ENCODE data around the gene TFPI.
"Not testable (repeated sequence)": the region's sequence is repeated elsewhere in the genome, so short reads cannot be mapped to it uniquely, and the experiment has no call there.

Gene TFPI

DNA sequence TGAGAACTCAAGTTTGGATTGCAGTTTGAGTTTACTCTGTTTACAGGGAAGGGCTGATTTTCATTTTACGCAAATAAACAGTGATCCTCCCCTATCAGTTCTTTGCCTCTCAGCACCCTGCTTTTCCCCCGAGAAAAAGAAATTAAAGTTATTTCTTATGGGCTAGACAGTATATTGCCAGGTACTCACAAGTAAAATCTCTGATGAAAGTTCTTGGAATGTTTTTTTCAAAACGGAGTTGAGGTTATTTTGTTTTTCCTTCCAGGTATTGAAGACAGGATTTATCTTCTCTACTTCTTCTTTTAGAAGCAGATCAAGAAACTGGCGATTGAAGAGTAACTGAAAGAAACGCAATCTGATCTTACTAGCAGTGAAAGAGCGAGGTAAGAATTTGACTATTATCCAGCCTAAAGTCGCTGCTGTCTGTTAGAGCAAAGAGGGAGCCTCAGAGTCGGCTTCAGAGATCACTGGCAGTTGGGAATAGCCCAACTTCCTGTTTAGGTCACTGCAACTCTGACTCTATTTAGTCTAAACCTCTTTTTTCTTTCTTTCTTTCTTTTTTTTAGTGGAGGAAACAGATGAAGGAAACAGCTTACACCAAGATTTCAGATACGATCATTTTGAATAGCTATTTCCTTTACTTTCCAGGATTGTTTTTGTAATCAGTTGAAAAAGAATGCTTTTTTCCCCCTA is at the start of gene TFPI:
TFPI (minus strand) TSS at position 425 of the 693 bp plus-strand sequence. CDS start 50,667 bp downstream, outside the sequence.
- peak; percentile 46 for DNase-seq

DNA sequence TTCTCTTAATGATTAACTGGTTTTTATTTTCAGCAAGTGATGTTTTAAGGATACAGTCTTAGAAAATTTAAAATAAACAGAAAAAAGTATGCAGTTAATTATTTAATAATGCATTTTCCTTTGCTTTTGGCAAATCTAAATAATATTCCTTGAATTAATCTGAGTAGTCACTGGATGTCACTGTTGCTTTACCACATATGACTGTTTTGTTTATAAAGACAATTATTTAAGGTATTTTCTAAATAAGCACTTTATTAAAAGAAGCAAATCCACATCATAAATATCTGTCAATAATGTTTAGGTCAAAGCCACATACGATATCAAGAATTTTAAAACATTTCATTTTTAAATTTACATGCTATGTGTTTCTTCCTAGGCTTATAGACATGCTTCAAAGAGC is 40.6 kb upstream of the TFPI start:
- no peak for DNase-seq

DNA sequence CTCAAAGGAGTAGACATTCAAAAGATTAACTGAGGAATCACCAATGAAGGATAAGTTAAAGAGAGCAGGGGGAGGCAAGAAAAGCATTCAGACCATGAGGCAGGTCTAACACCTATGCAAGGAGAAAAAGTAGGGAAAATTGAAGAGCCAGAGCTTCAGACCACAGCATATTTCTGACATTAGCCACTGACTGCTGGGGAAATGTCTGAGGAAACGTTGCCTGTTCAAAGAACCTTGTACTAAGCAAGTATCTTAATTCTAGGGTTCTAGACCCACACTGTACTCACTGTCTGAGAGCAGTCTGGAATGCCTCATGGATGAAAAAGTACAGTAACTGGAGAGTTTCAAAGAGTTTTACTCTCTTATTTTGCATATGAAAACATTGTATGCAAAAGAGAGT is 39.5 kb upstream of the TFPI start:
- no peak for DNase-seq

DNA sequence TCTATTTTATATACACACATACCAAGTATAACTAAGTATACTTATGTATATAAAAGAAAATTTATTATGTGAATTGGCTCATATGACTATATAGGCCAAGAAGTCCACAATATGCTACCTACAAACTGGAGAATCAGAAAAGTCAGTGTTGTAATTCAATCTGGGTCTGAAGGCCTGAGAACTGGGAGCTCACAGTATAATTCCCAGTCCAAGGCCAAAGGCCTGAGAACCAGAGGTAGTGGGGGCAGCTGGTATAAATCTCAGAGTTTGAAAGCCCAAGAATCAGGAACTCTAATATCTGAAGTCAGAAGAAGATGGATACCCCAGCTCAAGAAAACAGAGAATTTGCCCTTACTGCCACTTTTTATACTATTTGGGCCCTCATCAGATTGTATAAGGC is 38.9 kb upstream of the TFPI start:
- DNase-seq: no peak

DNA sequence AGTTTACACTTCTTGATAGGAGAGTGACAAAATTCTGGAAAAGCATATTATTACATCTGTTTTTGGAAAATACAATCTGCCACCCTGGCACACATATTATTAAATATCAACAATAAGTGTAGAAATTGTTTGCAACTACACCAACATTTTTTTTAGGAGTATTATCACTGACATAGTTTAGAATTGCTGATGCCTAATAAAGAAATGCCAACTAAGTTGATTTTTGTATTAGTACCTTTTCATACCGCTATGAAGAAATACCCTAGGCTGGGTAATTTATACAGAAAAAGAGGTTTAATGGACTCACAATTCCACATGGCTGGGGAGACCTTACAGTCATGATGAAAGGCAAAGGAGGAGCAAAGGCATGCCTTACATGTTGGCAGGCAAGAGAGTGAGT is 35.9 kb upstream of the TFPI start:
- DNase-seq: no peak

DNA sequence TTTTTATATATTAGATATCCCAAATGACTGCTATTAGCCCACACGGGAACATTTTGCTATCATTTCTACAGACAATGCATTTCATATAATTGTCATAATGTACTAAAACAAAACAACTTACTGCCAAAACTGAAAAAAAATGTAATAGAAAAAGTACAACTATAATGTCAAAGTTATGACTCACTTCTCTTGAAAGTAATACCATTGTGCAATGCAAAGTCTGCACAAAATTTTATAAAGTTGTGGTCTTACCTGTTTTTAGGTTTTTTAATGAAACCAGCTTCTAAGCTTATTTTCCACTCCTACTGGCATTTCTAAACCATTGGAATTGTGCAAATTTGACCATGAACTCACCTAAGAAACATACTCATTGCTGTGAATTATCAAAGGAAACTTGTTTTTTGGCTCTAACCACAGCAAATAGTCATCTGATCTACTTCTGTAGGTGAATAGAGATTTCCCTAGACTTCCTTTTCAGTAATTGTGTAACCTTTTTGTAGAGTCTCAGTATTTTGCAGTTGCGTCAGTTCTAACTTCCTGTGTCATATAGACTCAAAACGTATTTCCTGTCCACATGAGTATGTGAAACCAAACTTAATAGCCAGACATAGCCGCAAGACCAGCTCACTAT is 31.9 kb upstream of the TFPI start:
- no peak for DNase-seq

DNA sequence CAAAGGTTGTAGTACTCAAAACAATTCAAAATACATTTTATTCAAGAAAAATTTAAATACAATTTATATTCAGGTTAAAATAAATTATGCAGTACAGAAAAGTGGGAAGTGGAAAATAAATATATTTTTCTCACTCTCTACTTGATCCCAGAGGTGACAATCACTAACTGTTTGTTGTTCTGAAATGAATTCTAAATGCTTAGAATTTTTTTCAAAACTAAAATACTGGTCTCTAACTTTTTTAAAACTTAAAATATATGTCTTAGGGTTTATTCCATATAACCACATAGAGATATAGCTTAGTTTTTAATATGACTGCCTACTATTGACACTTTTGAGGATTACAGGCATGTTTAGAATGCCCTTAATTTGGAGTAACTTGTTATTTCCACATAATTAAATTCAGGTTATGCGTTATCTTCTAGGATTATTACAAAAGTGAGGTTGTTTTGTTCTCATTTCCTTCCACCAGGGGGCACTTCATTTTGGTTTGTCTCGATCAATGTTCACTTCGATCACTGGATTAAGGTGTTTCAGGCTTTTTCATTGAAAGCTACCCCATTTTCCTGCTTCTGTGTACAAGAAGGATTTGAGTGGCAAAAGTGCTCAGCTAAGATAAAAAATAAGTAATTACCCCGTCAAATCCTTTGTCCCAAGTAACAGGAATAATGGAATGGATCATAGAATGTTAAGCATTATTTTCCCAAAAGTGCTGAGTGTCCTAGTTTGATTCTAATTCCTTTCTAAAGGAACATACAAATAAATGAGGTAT is 27.1 kb upstream of the TFPI start:
- peak; percentile 29 for DNase-seq

DNA sequence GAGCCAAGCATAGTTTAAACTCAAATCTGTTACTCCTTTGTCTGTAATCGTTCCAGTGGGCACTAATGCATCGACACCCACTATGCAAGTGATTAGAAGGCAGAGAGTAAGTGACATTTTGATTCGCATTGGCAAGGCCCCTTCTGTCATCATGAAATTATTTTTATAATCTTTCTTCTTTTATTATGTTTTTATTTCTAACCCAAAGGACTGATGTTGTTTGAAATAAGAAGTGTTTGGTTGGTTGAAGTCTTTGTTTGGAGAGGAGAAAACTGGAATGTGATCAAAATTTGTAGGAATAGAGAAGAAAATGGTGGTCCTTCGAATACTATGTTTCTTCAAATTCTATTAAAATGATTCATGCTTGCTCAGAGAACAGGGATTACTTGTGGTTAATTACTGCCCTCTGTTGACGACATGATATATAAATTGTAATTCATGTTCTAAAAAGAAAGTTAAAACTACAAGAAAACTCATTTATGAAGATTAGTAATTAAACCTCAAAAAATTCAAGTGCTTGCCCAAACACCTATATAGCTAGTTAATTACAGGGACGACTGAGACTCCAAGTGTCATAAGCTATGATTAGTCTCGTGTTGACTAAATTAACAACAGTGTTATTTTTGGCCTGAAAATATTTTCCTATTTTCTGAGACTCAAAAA is 26.4 kb upstream of the TFPI start:
- DNase-seq: peak; percentile 40

DNA sequence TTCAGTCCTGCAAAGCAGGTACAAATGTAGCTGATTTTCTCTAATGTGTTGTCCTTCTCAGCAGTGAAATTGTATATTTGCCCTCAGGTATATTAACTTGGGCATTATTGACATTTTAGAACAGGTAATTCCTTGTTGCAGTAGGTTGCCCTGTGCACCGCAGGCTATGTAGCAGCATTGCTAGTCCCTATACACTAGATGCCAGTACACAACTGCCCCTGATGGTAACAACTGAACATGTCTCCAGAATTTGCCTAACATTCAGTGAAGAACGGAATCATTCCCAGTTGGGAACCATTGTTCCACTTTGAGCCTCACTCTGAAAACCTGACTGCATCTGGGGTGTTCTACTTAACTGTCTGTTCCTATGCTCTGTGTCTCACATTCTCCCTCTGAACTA is 23.1 kb upstream of the TFPI start:
- DNase-seq: no peak

DNA sequence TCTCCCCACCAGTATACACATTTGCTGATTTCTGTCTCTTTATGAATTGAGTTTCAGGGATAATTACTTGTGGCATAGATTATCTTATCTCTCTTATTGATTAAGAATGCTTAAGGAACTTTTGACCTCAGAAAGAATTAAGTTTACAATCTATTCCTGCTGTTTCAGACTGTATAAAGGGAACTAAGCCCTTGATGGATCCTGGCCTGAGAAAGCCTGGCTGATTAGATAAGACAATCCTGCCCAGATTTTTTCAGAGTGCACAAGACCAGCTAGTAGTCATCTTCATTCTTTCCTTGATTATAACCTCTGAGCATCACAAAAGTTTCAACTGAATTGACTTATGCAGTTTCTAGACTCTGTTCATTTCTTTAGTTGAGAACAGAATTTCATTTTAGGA is 22.7 kb upstream of the TFPI start:
- no peak for DNase-seq

DNA sequence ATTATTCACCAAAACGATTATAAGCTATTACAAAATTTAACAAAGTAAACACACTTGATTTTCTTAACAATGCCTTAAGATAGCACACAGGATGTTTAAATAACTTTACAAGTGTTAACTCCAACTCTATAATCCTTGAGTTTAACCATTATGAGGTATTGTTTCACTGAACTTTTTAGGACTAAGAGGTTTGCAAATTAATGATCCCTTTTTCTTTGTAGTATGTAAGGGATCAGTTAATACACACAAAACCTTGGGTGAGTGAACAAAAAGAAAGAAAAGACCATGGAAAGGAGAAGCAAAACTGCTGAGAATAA is 21.5 kb upstream of the TFPI start:
- no peak for DNase-seq

DNA sequence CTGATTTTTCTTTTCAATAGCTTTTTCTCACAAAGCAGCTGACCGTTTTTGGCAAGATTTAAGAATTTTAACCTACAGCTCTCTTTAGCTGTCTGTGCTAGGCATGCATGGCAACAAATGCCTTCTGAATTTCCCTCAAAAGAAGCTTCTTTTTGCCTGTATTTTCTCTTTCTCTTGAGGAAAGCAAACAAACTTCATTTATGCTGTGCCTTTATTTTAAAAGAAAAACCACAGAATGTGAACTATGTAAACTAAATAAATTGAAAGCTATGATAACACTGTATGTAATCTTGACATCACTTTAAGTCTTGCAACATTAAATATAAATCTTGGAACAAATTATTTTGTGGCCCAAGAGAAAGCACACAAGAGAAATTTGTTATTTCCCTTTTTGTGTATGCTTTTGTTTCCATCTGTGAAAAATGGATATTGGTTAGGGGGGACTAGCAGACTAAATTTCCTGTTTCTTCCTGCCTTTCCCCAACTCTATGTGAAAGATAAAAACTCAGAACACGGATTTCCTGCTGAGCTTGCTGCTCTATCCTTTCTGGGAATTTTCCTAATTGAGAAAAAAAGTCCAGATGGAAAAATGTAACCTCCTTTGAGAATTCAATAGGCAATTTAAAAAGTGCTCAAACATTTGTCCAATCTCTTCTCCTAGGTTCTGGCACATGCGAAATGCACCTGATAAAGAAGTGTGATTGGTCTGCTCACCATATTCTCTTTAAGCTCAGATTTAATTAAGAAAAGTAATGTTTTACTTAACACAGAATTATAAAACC is 20.9 kb upstream of the TFPI start:
- no peak for DNase-seq

DNA sequence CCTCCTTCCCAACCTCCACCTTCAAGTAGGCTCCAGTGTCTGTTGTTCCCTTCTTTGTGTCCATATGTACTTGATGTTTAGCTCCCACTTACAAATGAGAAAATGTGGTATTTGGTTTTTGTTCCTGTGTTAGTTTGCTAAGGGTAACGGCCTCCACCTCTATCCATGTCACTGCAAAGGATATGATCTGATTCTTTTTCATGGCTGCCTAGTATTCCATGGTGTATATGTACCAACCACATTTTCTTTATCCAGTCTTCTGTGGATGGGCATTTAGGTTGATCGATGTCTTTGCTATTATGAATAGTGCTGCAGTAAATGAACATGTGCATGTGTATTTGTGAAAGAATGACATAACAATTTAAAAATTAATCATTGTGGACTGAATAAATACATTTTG is 19.5 kb upstream of the TFPI start:
- no peak for DNase-seq

DNA sequence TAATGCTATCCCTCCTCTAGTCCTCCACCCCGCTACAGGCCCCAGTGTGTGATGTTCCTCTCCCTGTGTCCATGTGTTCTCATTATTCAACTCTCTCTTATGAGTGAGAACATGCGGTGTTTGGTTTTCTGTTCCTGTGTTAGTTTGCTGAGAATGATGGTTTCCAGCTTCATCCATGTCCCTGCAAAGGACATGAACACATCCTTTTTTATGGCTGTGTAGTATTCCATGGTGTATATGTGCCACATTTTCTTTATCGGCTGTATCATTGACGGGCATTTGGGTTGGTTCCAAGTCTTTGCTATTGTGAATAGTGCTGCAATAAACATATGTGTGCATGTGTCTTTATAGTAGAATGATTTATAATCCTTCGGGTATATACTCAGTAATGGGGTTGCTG is 17.8 kb upstream of the TFPI start:
- not testable (repeated sequence) for DNase-seq

DNA sequence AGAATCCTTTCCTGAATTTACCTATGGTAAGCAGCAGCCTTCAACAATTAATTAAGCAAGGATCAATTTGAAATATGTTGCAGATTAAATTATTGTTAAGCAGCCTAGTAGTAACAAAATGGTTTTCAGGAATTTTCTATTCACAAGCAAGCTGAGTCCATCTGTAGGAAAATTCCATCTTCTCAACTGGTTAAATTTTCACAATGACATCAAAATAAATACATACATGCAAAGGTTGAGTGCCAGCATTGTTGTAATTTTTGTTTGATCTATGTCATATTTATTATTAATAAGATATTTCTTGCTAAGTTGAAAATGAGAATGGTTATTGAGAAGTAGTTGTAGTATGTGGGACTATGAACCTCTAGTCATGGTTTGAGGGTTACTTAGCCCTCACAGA is 15.3 kb upstream of the TFPI start:
- DNase-seq: no peak

DNA sequence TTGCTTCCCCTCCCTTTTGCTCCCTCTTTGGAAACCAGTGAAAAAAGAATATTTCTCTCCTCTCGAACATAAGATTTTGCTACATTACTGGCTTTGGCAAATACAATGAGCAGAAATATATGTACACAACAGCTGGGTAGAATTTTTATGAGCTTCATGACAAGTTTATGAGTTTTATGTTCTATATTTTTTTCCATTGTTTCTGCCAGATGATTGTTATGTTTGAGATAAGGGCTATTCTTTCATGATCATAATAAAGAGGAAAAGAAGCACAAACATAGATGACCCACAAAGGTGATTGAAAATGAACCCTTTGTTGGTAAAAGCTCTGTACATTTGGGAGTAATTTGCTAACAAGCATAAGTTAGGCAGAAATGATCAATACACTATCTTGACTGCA is 14.8 kb upstream of the TFPI start:
- DNase-seq: no peak

DNA sequence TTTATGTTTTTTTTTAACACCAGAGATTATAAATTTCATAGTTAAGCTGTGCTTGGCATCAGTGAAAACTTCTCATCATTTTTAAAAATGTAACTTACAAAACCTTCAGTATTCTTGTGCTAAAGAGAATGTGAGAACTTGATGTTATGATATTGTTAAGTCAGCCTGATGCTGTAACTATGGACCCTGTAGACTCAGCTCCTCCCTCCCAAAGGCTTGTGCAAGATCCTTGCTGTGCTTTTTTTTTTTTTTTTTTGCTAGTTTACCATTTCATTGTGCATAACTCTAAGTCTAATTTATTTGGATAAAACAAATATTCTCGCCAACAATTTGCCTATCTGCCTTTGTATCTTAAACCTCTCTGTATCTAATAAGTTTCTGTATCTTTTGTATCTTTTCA is 12.9 kb upstream of the TFPI start:
- DNase-seq: no peak

DNA sequence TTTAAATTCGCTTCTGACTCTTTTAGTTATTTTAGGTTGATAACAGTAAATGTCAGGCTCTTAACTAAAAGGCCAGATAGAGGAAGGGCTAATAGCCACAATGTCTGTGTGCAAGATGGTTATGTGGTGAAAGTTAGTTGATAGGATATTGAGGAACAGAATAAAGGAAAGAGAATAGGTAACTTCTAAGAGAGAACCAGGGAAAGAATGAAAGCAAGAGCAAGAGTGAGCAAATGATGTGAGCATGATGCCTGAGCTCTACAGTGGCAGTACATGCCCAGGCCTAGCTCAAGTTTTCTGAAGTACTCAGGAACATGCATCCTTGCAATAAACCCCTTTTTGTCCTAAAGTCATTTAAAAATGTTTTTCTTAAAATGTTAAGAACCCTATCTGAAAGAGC is 12.5 kb upstream of the TFPI start:
- DNase-seq: no peak

DNA sequence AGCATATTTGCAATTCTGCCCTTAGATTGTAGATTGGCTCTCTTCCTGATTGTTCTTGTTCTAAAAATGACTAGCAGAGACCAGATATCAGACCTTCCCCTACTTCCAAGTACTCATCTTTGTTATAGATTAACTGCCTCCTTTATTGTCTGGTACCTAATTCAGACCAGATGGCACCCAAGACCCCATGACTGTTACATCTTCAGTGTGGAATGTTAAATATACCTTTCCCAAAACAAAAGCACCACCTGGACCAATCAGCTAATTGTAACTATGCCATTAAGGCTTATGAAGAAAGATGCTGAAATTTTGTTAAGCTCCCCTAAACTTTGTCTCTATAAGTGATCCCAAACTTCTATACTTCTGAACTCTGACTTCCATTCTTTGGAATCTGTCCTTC is 12.0 kb upstream of the TFPI start:
- no peak for DNase-seq

DNA sequence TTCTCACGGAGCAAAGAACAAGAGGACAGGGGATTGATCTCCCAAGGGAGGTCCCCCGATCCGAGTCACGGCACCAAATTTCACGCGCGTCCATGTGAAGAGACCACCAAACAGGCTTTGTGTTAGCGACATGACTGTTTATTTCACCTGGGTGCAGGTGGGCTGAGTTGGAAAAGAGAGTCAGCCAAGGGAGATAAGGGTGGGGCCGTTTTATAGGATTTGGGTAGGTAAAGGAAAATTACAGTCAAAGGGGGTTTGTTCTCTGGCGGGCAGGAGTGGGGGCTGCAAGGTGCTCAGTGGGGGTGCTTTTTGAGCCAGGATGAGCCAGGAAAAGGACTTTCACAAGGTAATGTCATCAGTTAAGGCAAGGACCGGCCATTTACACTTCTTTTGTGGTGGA is 11.4 kb upstream of the TFPI start:
- not testable (repeated sequence) for DNase-seq

DNA sequence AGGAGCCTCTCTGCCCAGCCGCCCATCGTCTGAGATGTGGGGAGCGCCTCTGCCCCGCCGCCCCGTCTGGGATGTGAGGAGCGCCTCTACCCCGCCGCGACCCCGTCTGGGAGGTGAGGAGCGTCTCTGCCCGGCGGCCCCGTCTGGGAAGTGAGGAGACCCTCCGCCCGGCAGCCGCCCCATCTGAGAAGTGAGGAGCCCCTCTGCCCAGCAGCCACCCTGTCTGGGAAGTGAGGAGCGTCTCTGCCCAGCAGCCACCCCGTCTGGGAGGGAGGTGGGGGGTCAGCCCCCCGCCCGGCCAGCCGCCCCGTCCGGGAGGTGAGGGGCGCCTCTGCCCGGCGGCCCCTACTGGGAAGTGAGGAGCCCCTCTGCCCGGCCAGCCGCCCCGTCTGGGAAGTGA is 2.3 kb upstream of the TFPI start:
- DNase-seq: not testable (repeated sequence)

DNA sequence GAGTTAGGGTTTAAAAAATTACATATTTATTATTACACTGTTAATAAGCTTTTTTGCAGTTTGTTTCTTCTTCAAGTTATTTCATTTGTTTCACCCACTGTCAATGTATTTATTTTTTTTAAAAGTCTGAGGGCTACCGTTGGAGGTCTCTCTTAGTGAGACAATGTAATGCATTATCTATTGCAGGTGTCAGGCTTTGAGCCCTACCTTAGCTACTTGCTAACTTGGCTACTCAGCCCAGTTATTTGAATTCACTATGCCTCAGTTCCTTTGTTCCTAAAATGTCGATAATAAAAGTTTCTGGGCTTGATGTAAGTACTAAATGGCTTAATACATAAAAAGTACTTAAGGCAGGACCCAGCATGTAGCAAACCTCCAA is 458 bp upstream of the TFPI start:
- no peak for DNase-seq
